Measurements from ENCODE around the gene GCFC2.

- TF ChIP-seq, protein P1, sequence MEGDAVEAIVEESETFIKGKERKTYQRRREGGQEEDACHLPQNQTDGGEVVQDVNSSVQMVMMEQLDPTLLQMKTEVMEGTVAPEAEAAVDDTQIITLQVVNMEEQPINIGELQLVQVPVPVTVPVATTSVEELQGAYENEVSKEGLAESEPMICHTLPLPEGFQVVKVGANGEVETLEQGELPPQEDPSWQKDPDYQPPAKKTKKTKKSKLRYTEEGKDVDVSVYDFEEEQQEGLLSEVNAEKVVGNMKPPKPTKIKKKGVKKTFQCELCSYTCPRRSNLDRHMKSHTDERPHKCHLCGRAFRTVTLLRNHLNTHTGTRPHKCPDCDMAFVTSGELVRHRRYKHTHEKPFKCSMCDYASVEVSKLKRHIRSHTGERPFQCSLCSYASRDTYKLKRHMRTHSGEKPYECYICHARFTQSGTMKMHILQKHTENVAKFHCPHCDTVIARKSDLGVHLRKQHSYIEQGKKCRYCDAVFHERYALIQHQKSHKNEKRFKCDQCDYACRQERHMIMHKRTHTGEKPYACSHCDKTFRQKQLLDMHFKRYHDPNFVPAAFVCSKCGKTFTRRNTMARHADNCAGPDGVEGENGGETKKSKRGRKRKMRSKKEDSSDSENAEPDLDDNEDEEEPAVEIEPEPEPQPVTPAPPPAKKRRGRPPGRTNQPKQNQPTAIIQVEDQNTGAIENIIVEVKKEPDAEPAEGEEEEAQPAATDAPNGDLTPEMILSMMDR (IDR thresholded peaks at IDR 0.05; ENCODE audit: poor library complexity): no peak
- no peak for TF ChIP-seq EZH2 (IDR thresholded peaks at IDR 0.05; ENCODE audit: borderline replicate concordance)
Measured at GRCh38 chr2:75646090-75646582, 64.6 kb downstream of the GCFC2 start.
